Osteocyte (in vitro differentiated cells): ENCODE data around the gene SF1. TPM values are rescaled to one million over a fixed set of nuclear protein-coding genes. Genes with fewer than 3 reads are reported as not detected.

ENCODE experiments used
- DNase-seq: peaks from one replicate; pipeline ENCODE4 v3.0.0; 2021; ENCODE audit warnings: mixed read lengths; ENCODE audit not compliant: unreplicated experiment; ENCODE audit errors: extremely low spot score
- H3K27ac Mint-ChIP-seq: one replicate; pipeline ENCODE4 v1.8.0; 2021; ENCODE audit warnings: mild to moderate bottlenecking, mixed read lengths; ENCODE audit not compliant: unreplicated experiment
- H3K27me3 Mint-ChIP-seq: one replicate; pipeline ENCODE4 v1.8.0; 2021; ENCODE audit warnings: mixed read lengths; ENCODE audit not compliant: unreplicated experiment
- H3K36me3 Mint-ChIP-seq: one replicate; pipeline ENCODE4 v1.8.0; 2021; ENCODE audit warnings: mixed read lengths; ENCODE audit not compliant: unreplicated experiment
- H3K4me1 Mint-ChIP-seq: one replicate; pipeline ENCODE4 v1.8.0; 2021; ENCODE audit warnings: mixed read lengths; ENCODE audit not compliant: unreplicated experiment
- H3K4me3 Mint-ChIP-seq: one replicate; pipeline ENCODE4 v1.8.0; 2021; ENCODE audit warnings: mild to moderate bottlenecking, moderate library complexity, mixed read lengths; ENCODE audit not compliant: unreplicated experiment
- H3K9me3 Mint-ChIP-seq: one replicate; pipeline ENCODE4 v1.8.0; 2021; ENCODE audit warnings: mixed read lengths; ENCODE audit not compliant: unreplicated experiment
- CTCF ChIP-seq: fragments of 200-600 bp; sonication (generic); IDR thresholded peaks from 2 replicates; pipeline ENCODE4 v1.5.0; 2021; ENCODE audit warnings: antibody characterized with exemption, mild to moderate bottlenecking, moderate library complexity
- total RNA-seq: library from RNA; stranded (reverse); gene quantifications from 2 replicates; pipeline ENCODE4 v1.2.1, GENCODE V29; 2021

The SF1 gene
- total RNA-seq, 1 donor from 2014 or later, result 290 TPM

DNA sequence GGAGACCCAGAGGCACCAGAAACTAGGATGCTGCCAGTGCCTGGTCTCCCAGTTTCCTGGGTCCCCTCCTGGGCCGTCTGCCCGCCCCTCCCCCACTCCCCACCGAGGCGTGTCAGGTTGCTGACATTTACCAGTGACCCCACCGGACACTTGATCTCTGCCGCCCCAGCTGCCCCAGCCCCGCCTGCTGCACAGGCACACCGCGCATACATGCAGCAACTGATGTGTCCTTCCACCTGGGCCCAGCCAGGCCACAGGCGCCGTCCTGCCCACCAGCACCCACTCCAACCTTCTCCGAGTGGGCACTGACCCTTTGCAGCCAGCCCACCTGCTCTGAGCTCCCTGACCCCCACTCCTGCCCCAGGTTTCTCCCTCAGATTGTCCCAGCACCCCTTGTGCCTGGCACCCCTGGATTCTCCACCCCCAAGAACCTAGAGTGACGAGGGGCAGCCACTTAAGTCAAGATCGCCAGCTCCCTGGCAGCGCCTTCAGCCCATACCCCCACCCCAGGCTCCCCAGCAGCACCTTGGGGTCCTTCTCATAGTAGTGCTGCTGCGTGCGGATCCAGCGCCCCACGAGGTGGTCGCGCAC lies 19.1 kb downstream of the SF1 start:
- Mint-ChIP-seq H3K27me3 (no peaks in the 10 kb centered on the region), H3K27ac (peak overlapping the region; percentile 62), H3K4me1 (peaks cover 42% of the 10 kb centered on the region), H3K36me3 (peaks cover 13% of the 10 kb centered on the region), H3K9me3 (no peaks in the 10 kb centered on the region), H3K4me3 (no peak overlapping the region)
- no peak for TF ChIP-seq CTCF
- no peak for DNase-seq

DNA sequence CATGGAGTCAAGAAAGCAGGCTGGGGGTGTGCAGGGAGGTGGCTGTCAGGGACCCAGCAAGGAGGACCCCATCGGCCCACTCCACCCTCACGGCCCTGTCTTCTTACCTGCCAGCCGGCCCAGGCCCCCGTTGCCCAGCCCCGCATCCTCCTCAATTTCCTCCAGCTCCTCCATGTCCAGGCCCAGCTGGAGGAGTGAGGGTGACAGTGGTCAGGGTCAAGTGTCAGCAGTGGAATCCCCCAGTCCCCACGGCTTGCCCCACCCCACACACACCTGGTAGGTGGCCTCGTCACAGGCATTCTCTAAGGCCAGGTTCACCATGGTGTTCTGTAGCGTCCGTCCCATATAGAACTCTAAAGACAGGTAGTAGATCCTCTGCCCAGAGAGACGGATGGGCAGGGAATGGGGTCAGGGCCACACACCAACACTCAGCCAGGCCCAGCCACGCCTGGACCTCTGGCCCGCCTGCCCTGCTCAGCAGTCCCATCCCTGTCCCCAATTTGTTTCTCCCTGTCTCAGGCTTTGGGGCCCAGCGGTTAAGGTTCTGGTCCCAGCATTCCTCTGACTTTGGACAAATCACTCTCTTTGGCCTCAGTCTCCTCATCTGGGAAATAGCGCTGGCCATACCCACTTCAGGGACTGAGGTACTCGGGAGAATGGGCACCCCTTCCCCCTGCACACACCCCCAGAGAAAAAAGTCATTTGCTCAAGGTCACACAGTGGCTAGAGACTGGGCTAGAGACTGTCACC lies 19.8 kb downstream of the SF1 start:
- Mint-ChIP-seq H3K4me1 (peaks cover 36% of the 10 kb centered on the region), H3K9me3 (no peaks in the 10 kb centered on the region), H3K4me3 (no peak overlapping the region), H3K36me3 (peaks cover 11% of the 10 kb centered on the region), H3K27ac (no peak overlapping the region), H3K27me3 (no peaks in the 10 kb centered on the region)
- no peak for DNase-seq
- no peak for TF ChIP-seq CTCF

GRCh38 chr11:64757549-64758329 lies 20.6 kb downstream of the SF1 start:
- no peak for TF ChIP-seq CTCF
- Mint-ChIP-seq H3K27ac (no peak overlapping the region), H3K27me3 (no peaks in the 10 kb centered on the region), H3K4me1 (peaks cover 30% of the 10 kb centered on the region), H3K4me3 (no peak overlapping the region), H3K36me3 (peaks cover 7% of the 10 kb centered on the region), H3K9me3 (no peaks in the 10 kb centered on the region)
- DNase-seq, result no peak

- no peak overlapping the region for H3K4me3 Mint-ChIP-seq
- H3K36me3 Mint-ChIP-seq, result no peaks in the 10 kb centered on the region
- no peaks in the 10 kb centered on the region for H3K9me3 Mint-ChIP-seq
- H3K4me1 Mint-ChIP-seq, result peaks cover 18% of the 10 kb centered on the region
- TF ChIP-seq CTCF, result no peak
- H3K27me3 Mint-ChIP-seq, result no peaks in the 10 kb centered on the region
- H3K27ac Mint-ChIP-seq, result no peak overlapping the region
- no peak for DNase-seq
Measured at GRCh38 chr11:64755681-64756361, 22.5 kb downstream of the SF1 start.
